Renal pelvis (tissue), 4 donors: ENCODE data around the gene LMAN1. TPM values are rescaled to one million over a fixed set of nuclear protein-coding genes. Genes with fewer than 3 reads are reported as not detected.
A peak's percentile ranks its signal among the peaks of the same experiment; 100 is the strongest.

Experiments used
- DNase-seq: peaks from one replicate; pipeline ENCODE4 v3.0.0-alpha.2; 2013
- polyA plus RNA-seq, 3 donors: library from polyadenylated mRNA; unstranded; fragments of 120-200 nt; gene quantifications; one replicate each; pipeline ENCODE4 v1.2.1, GENCODE V29; 2013; ENCODE audit not compliant: insufficient read length in 3 of 3

LMAN1 gene
- polyA plus RNA-seq, 3 donors = 94.5 to 115 (median 106) TPM

GRCh38 chr18:59308938-59309260, 50.2 kb downstream of the LMAN1 start:
- no peak for DNase-seq

- peak; percentile 71 for DNase-seq
Observed at GRCh38 chr18:59308248-59308937, 50.7 kb downstream of the LMAN1 start.

- no peak for DNase-seq
Observed at GRCh38 chr18:59306640-59307039, 52.4 kb downstream of the LMAN1 start.

DNA sequence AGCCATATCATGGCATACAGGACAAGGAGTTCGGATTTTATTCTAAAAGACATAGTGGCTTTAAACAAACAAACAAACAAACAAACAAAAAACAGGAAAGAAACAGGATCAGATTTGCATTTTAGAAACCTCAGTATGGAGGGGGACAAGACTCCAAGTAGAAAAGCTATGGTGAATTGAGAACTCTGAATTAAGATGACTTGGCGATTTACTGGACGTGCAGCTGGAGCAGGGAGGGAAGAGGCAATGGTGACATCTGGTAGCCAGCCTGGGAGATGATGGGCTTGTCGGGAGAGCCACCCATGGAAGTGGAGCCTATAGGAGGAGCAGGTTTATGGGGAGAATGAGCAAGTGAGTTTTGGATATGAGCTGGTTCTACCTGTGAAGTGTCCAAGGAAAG, 53.8 kb downstream of the LMAN1 start:
- DNase-seq = no peak

DNA sequence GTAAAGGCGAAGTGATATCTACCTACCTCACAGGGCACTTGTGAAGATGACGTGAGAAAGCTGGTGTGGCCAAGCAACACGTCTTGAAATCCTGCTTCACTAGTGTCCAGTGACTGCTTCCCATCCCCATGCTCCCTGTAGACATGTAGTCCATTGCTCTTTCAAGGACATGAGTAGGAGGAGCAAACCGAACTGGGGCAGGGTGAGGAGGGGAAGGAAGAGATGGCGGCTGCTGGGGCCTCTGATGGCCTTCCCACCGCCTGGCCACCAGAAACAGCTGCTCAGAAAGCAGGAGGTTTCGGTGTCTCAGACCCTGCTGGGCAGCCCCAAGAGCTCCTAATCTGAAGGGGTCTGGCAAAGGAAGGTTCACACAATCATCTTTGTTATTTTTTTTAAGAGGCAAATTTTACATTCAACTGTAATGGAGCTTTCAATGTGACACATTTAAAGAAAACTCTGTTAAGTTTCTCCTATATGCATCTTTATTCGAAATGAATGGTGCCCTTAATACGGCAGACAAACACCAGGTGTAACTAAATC, 55.3 kb downstream of the LMAN1 start:
- no peak for DNase-seq

- no peak for DNase-seq
Observed at GRCh38 chr18:59303006-59303405, 56.1 kb downstream of the LMAN1 start.

GRCh38 chr18:59301929-59302328, 57.1 kb downstream of the LMAN1 start:
- DNase-seq = no peak

DNA sequence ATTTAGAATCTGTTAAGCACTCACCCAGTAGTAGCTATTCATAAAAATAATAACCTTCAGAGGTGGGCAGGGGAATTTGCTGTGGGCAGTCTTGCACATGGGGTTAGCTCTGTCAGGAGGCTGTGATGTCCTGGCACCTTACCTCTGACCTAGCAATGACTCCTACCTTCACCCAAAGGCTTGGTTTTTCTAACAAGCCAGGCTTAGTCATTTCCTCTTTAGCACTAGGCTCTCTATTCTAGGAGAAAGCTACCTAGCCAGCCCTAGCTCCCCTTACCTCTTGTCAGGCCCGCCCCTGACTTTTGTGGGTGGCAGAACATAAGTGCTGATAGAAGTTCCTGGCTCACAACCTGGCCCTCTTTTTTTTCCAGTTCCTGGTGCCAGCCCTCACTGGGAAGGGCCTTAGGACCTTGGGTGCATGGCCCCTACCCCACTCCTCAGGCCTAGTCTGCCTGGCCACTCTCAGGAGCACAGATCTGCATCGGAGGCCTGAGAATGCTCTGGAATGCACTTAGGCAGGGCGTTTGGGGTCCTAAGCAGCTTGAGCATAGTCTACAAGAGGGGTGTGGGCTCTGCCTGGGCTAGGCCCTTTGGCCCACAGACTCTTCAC, 58.3 kb downstream of the LMAN1 start:
- DNase-seq = no peak

DNA sequence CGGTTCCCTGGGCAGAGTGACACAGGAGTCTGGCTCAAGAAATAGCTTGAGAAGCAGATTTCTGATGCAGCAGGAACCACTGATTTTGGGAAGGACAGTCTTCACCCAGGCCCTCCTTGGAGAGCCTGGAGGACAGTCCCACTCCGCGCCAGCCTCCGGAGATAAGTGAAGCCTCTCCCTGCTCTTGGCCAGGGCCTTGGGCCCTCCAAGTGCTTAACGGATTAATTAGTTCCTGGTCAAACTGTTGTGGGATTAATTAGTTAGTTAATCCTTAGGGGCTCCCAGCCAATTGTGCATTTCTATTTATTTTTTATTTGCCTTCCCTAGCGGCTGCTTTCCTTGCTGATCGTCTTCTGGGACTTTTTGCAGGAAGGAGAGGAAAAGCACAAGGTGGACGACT, 60.2 kb downstream of the LMAN1 start:
- no peak for DNase-seq

- no peak for DNase-seq
Observed at GRCh38 chr18:59293317-59293716, 65.7 kb downstream of the LMAN1 start.

- DNase-seq = no peak
Observed at GRCh38 chr18:59286341-59286740, 72.7 kb downstream of the LMAN1 start.

GRCh38 chr18:59282341-59282740, 76.7 kb downstream of the LMAN1 start:
- DNase-seq = no peak

- no peak for DNase-seq
Observed at GRCh38 chr18:59279722-59280121, 79.3 kb downstream of the LMAN1 start.

DNA sequence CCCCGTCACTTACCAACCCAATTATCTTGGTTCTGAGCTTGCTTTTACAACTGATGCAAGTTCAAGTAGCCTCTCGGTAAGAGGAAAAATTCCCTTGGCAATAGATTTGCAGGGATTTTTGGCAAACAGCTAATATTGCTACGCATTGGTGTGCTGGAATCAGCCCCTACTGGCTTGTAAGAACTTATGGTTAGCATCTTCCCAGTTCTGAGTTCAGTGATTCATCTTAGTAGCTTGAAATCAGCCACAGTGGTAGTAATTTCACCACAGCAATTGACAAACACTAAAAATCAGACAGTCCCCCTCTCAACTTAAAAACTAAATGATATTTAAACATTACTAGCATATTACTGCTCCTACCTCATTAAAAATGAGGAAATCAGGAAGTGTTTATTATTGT, 79.9 kb downstream of the LMAN1 start:
- no peak for DNase-seq

DNA sequence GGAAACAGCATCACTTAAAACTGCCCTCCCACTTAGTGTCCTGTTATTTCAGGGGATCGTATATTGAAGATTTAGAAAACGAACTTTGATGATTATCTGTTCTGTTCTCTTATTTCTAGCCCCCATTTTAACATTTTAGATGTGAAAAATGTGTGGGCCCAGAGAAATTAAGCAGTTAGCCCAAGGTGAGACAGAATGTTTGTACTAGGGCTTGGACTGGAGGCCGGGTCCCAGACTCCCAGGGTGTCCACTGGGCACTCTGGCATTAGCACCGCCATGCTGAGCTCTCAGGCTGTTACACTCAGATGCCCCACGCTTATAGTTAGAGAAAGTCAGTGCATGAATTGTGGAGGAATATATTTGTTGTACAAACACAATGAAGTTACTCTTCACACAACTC, 80.3 kb downstream of the LMAN1 start:
- no peak for DNase-seq

Other genes with a start within 250 kb of the LMAN1 start
- gene SEC11C, start 219.4 kb downstream of the LMAN1 start, polyA plus RNA-seq = 10 to 100 TPM; 64.4 to 68.3 (median 64.5) TPM
- gene GRP, start 139.1 kb downstream of the LMAN1 start, polyA plus RNA-seq = 1 to 10 TPM in 1 of 3 donors, under 1 TPM in 2; 0.27 to 1.3 (median 0.53) TPM
- gene RAX, start 85.8 kb downstream of the LMAN1 start, polyA plus RNA-seq = not detected
- under 1 TPM; 0.07 to 0.26 (median 0.22) TPM for gene CPLX4, start 40.6 kb downstream of the LMAN1 start, polyA plus RNA-seq